Adipocyte (in vitro differentiated cells): Measurements from ENCODE around the gene CSMD2.

Experiments
- DNase-seq: peaks from one replicate; pipeline ENCODE4 v3.0.0-alpha.2; 2015; ENCODE audit warnings: low read depth
- H3K27me3 ChIP-seq: replicated peaks from 2 replicates; pipeline ENCODE4 v1.7.0; 2013; ENCODE audit warnings: mild to moderate bottlenecking, low read length, moderate library complexity; ENCODE audit not compliant: control insufficient read depth, insufficient read depth
- H3K36me3 ChIP-seq: 2 replicates; pipeline ENCODE4 v1.7.0; 2013; ENCODE audit warnings: low read length, mild to moderate bottlenecking, moderate library complexity; ENCODE audit not compliant: control insufficient read depth, insufficient read depth, severe bottlenecking
- H3K4me1 ChIP-seq: 2 replicates; pipeline ENCODE4 v1.7.0; 2013; ENCODE audit warnings: mild to moderate bottlenecking, low read length, moderate library complexity; ENCODE audit not compliant: control insufficient read depth, insufficient read depth
- H3K4me3 ChIP-seq: 2 replicates; pipeline ENCODE4 v1.7.0; 2013; ENCODE audit warnings: mild to moderate bottlenecking, low read length, moderate library complexity
- H3K9ac ChIP-seq: 2 replicates; pipeline ENCODE4 v1.7.0; 2013; ENCODE audit warnings: mild to moderate bottlenecking, low read length, moderate library complexity
- H3K9me3 ChIP-seq: 2 replicates; pipeline ENCODE4 v1.7.0; 2013; ENCODE audit warnings: mild to moderate bottlenecking, low read length, moderate library complexity; ENCODE audit not compliant: control insufficient read depth

The CSMD2 gene

DNA sequence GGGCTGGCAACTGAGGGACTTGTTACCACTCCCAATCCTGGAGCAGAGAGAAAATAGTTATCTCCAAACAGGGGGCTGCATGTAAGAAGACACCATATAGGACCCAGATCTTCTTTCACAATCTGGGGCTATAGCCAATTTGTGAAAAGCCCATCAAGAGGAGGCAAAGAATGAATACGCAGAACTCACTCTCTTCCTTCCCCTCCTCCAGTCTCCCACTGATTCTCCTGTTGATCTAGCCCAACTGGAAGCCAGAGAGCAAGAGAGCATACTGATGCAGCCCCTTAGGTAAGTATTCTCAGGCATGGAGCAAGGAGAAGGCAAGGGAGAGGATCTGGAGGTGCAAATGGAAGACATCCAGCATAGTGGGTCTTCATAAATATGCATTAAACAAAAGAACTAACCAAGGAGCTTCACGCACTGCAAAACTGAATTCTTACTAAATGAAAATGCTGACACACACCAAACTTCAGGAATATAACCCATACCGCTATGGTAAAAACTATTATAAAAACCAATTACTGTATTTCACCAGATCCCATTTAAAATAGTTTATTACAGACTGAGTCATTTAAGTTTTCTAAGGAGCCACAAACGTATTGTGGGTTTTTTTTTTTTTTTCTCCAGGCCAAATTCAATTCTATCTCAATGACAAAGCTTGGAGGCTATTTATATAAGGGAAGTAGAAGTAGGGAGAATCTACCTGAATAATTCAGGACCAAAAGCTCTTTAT lies 316.7 kb downstream of the CSMD2 start:
- Histone ChIP-seq H3K27me3 (no peaks in the 10 kb centered on the region), H3K9ac (no peak overlapping the region), H3K36me3 (no peaks in the 10 kb centered on the region), H3K4me1 (peaks cover 13% of the 10 kb centered on the region), H3K9me3 (no peaks in the 10 kb centered on the region), H3K4me3 (no peak overlapping the region)
- DNase-seq = no peak

GRCh38 chr1:33846861-33847260 lies 318.2 kb downstream of the CSMD2 start:
- H3K9ac ChIP-seq = no peak overlapping the region
- no peak for DNase-seq
- H3K4me3 ChIP-seq = no peak overlapping the region
- H3K4me1 ChIP-seq = no peaks in the 10 kb centered on the region
- H3K36me3 ChIP-seq = no peaks in the 10 kb centered on the region
- no peaks in the 10 kb centered on the region for H3K27me3 ChIP-seq
- H3K9me3 ChIP-seq = no peaks in the 10 kb centered on the region

GRCh38 chr1:33844166-33844565 lies 320.9 kb downstream of the CSMD2 start:
- no peaks in the 10 kb centered on the region for H3K4me1 ChIP-seq
- no peaks in the 10 kb centered on the region for H3K9me3 ChIP-seq
- no peak for DNase-seq
- no peaks in the 10 kb centered on the region for H3K27me3 ChIP-seq
- H3K4me3 ChIP-seq = no peak overlapping the region
- H3K9ac ChIP-seq = no peak overlapping the region
- H3K36me3 ChIP-seq = no peaks in the 10 kb centered on the region

GRCh38 chr1:33842348-33842747 lies 322.7 kb downstream of the CSMD2 start:
- H3K36me3 ChIP-seq = no peaks in the 10 kb centered on the region
- no peak for DNase-seq
- no peaks in the 10 kb centered on the region for H3K4me1 ChIP-seq
- no peaks in the 10 kb centered on the region for H3K27me3 ChIP-seq
- no peak overlapping the region for H3K4me3 ChIP-seq
- H3K9me3 ChIP-seq = no peaks in the 10 kb centered on the region
- H3K9ac ChIP-seq = no peak overlapping the region

DNA sequence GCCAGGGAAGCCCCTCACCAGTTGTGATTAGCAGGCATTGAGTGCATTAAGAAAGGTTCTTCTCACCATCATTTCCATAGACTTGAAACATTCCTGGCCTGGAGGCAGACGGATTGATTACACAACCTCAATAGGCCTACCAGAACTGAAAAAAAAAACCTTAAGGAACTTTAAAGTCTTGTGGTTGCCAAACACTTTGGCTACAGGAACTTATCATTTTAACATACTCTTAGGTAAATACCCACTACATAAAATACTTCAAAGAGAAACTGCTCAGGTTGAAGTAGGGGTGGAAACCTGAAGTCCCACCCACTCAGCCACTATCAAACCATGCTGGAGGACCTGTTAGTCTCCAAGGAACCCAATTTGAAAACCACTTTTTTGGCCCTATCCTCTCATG lies 323.5 kb downstream of the CSMD2 start:
- H3K9ac ChIP-seq = no peak overlapping the region
- H3K4me3 ChIP-seq = no peak overlapping the region
- H3K4me1 ChIP-seq = no peaks in the 10 kb centered on the region
- no peaks in the 10 kb centered on the region for H3K9me3 ChIP-seq
- H3K36me3 ChIP-seq = no peaks in the 10 kb centered on the region
- H3K27me3 ChIP-seq = no peaks in the 10 kb centered on the region
- DNase-seq = peak; percentile 29

DNA sequence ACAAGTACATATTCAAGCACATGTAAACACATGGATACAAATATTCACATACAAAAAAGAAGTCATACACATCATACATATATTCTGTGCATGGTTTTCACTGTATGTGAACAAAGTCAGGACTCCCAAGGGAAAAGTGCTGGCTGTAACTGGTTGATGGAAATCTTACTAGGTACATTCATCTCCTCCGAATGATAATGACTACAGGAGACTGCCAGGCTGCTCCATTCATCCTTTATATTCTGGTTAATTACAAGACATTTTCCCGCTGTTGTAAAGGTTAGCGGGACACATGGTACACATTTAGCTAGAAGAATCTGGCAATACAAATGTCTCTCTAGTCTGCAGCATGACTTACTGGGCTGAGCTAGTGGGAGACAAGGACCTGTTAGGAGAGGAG lies 327.4 kb downstream of the CSMD2 start:
- Histone ChIP-seq H3K36me3 (no peaks in the 10 kb centered on the region), H3K9ac (no peak overlapping the region), H3K4me3 (no peak overlapping the region), H3K27me3 (no peaks in the 10 kb centered on the region), H3K4me1 (no peaks in the 10 kb centered on the region), H3K9me3 (no peaks in the 10 kb centered on the region)
- no peak for DNase-seq

GRCh38 chr1:33836911-33837310 lies 328.1 kb downstream of the CSMD2 start:
- Histone ChIP-seq H3K9ac (no peak overlapping the region), H3K4me3 (no peak overlapping the region), H3K27me3 (no peaks in the 10 kb centered on the region), H3K4me1 (no peaks in the 10 kb centered on the region), H3K36me3 (no peaks in the 10 kb centered on the region), H3K9me3 (no peaks in the 10 kb centered on the region)
- DNase-seq = no peak

DNA sequence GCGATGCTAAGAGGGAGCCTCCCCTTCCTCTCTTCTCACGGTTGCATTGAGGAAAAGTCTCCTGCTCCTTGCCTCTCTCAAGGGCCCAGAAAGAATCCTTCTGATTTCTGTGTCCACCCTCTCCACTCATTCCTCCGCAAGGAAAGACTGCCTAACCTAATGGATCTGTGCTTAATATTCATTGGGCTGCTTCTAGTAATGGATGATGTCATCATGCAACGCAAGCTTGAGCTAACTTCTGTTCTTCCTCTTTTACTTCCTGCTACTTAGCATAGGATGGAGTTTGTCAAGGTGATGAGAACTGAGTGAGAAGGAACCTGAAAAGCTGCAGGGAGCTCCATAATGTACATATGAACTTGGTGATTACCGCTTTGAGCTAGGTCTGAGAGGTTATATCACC lies 336.4 kb downstream of the CSMD2 start:
- H3K36me3 ChIP-seq = no peaks in the 10 kb centered on the region
- no peaks in the 10 kb centered on the region for H3K27me3 ChIP-seq
- DNase-seq = no peak
- H3K4me3 ChIP-seq = no peak overlapping the region
- H3K4me1 ChIP-seq = no peaks in the 10 kb centered on the region
- no peak overlapping the region for H3K9ac ChIP-seq
- H3K9me3 ChIP-seq = no peaks in the 10 kb centered on the region

- no peak for DNase-seq
- Histone ChIP-seq H3K9me3 (no peaks in the 10 kb centered on the region), H3K9ac (no peak overlapping the region), H3K4me1 (no peaks in the 10 kb centered on the region), H3K4me3 (no peak overlapping the region), H3K27me3 (no peaks in the 10 kb centered on the region), H3K36me3 (no peaks in the 10 kb centered on the region)
Observed at GRCh38 chr1:33828059-33828458, 337.0 kb downstream of the CSMD2 start.

DNA sequence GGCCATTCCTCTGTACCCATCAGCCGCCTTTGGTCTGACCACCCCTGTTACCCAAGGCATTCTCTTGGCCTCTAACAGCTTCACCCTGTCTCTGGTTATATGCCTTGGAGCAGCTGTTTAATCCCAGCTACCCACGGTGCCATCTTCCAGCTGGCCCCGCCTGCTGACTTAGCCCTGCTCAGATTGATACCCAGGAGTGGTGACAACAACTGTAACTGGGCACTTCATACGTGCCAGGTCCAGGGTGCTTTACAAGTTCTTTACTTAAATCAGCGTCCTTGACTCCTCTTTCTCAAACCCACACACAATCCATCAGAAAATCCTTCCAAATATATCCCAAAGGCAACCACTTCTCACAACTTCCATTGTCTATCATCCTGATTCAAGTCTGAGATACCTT lies 338.3 kb downstream of the CSMD2 start:
- DNase-seq = no peak
- Histone ChIP-seq H3K36me3 (no peaks in the 10 kb centered on the region), H3K27me3 (no peaks in the 10 kb centered on the region), H3K4me1 (no peaks in the 10 kb centered on the region), H3K9ac (no peak overlapping the region), H3K4me3 (no peak overlapping the region), H3K9me3 (no peaks in the 10 kb centered on the region)

- no peaks in the 10 kb centered on the region for H3K4me1 ChIP-seq
- no peaks in the 10 kb centered on the region for H3K9me3 ChIP-seq
- no peak for DNase-seq
- H3K9ac ChIP-seq = no peak overlapping the region
- no peak overlapping the region for H3K4me3 ChIP-seq
- no peaks in the 10 kb centered on the region for H3K27me3 ChIP-seq
- no peaks in the 10 kb centered on the region for H3K36me3 ChIP-seq
Observed at GRCh38 chr1:33826311-33826710, 338.7 kb downstream of the CSMD2 start.

GRCh38 chr1:33825506-33825905 lies 339.5 kb downstream of the CSMD2 start:
- Histone ChIP-seq H3K36me3 (no peaks in the 10 kb centered on the region), H3K4me3 (no peak overlapping the region), H3K9me3 (no peaks in the 10 kb centered on the region), H3K9ac (no peak overlapping the region), H3K27me3 (no peaks in the 10 kb centered on the region), H3K4me1 (no peaks in the 10 kb centered on the region)
- DNase-seq = no peak
